CD14-positive monocyte (primary cell): ENCODE data around the gene TAF5L. TPM values are rescaled to one million over a fixed set of nuclear protein-coding genes. Genes with fewer than 3 reads are reported as not detected.

Experiments
- DNase-seq, 3 donors: peaks; one replicate each; pipeline ENCODE4 v3.0.0-alpha.2; 2011 to 2022
- H2AFZ ChIP-seq: 2 replicates; pipeline ENCODE4 v1.6.0; 2012; ENCODE audit warnings: mild to moderate bottlenecking, low read depth, low read length, inconsistent platforms; ENCODE audit not compliant: insufficient read depth, poor library complexity, severe bottlenecking
- H3K27ac ChIP-seq, 2 donors: 1 replicate in 1 of 2; 2 replicates in 1 of 2; pipeline ENCODE4 v1.5.1; 2012 to 2013; ENCODE audit warnings: low read length in 2 of 2, control low read depth in 1 of 2, inconsistent platforms in 1 of 2, low read depth in 1 of 2, mild to moderate bottlenecking in 1 of 2
- H3K27me3 ChIP-seq, 2 donors: one replicate each; pipeline versions ENCODE4 v1.6.0 to v1.6.1; 2011 to 2013; ENCODE audit warnings: low read length in 2 of 2; ENCODE audit not compliant: control insufficient read depth in 2 of 2, insufficient read depth in 2 of 2
- H3K36me3 ChIP-seq, 2 donors: replicated peaks in 1 of 2; 1 replicate in 1 of 2; 2 replicates in 1 of 2; pipeline versions ENCODE4 v1.5.1 to v1.6.1; 2012 to 2013; ENCODE audit warnings: low read length in 2 of 2, control low read depth in 1 of 2, inconsistent platforms in 1 of 2, mild to moderate bottlenecking in 1 of 2; ENCODE audit not compliant: insufficient read depth in 2 of 2, control insufficient read depth in 1 of 2
- H3K4me1 ChIP-seq, 2 donors: 1 replicate in 1 of 2; 2 replicates in 1 of 2; pipeline versions ENCODE4 v1.5.1 to v1.6.1; 2012 to 2013; ENCODE audit warnings: low read length in 2 of 2, control low read depth in 1 of 2, inconsistent platforms in 1 of 2, mild to moderate bottlenecking in 1 of 2, moderate library complexity in 1 of 2; ENCODE audit not compliant: insufficient read depth in 2 of 2, control insufficient read depth in 1 of 2
- H3K4me2 ChIP-seq: replicated peaks from 2 replicates; pipeline ENCODE3; 2012; ENCODE audit warnings: low read length, moderate library complexity, mild to moderate bottlenecking; ENCODE audit not compliant: poor library complexity, severe bottlenecking; ENCODE audit errors: extremely low read depth
- H3K4me3 ChIP-seq, 3 experiments: fragments of 200-600 bp in 1 of 3; sonication (generic) in 1 of 3; replicated peaks in 1 of 3; 1 replicate in 2 of 3; 2 replicates in 1 of 3; pipeline ENCODE4 v1.5.1; 2011 to 2013; ENCODE audit warnings: low read length in 3 of 3, mild to moderate bottlenecking in 3 of 3, control low read depth in 2 of 3, low read depth in 2 of 3, inconsistent platforms in 1 of 3, moderate library complexity in 1 of 3
- H3K79me2 ChIP-seq: 2 replicates; pipeline ENCODE4 v1.6.0; 2012; ENCODE audit warnings: mild to moderate bottlenecking, control low read depth, inconsistent platforms, low read length, moderate library complexity; ENCODE audit not compliant: insufficient read depth
- H3K9ac ChIP-seq: 2 replicates; pipeline ENCODE4 v1.6.0; 2017; ENCODE audit warnings: low read length, mild to moderate bottlenecking; ENCODE audit not compliant: insufficient read depth, poor library complexity, severe bottlenecking
- H3K9me3 ChIP-seq, 2 donors: replicated peaks in 1 of 2; 1 replicate in 1 of 2; 2 replicates in 1 of 2; pipeline versions ENCODE4 v1.5.1 to v1.6.1; 2012 to 2013; ENCODE audit warnings: low read length in 2 of 2, control low read depth in 1 of 2; ENCODE audit not compliant: control insufficient read depth in 1 of 2, insufficient read depth in 1 of 2
- H4K20me1 ChIP-seq: 2 replicates; pipeline ENCODE4 v1.6.0; 2012; ENCODE audit warnings: mild to moderate bottlenecking, low read length, control low read depth, moderate library complexity; ENCODE audit not compliant: insufficient read depth
- H3K27ac Mint-ChIP-seq, 7 donors: one replicate each; pipeline ENCODE4 v1.8.0; 2020; ENCODE audit warnings: mild to moderate bottlenecking in 7 of 7, mixed read lengths in 7 of 7, moderate library complexity in 6 of 7, inconsistent platforms in 2 of 7
- H3K27me3 Mint-ChIP-seq, 3 donors: one replicate each; pipeline ENCODE4 v1.8.0; 2021 to 2022; ENCODE audit warnings: low read depth in 3 of 3, mild to moderate bottlenecking in 3 of 3, mixed read lengths in 3 of 3, moderate library complexity in 3 of 3, inconsistent platforms in 1 of 3
- H3K36me3 Mint-ChIP-seq, 2 donors: one replicate each; pipeline ENCODE4 v1.8.0; 2020; ENCODE audit warnings: mixed read lengths in 2 of 2, inconsistent platforms in 1 of 2, mild to moderate bottlenecking in 1 of 2
- H3K4me1 Mint-ChIP-seq: one replicate; pipeline ENCODE4 v1.8.0; 2020; ENCODE audit warnings: mild to moderate bottlenecking, mixed read lengths
- H3K4me3 Mint-ChIP-seq, 2 donors: one replicate each; pipeline ENCODE4 v1.8.0; 2020; ENCODE audit warnings: mild to moderate bottlenecking in 2 of 2, mixed read lengths in 2 of 2, moderate library complexity in 1 of 2
- H3K9me3 Mint-ChIP-seq, 7 donors: one replicate each; pipeline ENCODE4 v1.8.0; 2020 to 2022; ENCODE audit warnings: mixed read lengths in 7 of 7, mild to moderate bottlenecking in 6 of 7, moderate library complexity in 6 of 7, inconsistent platforms in 2 of 7
- CTCF ChIP-seq: fragments of 200-600 bp; IDR thresholded peaks from one replicate; pipeline ENCODE4 v1.8.0; 2022; ENCODE audit warnings: antibody characterized with exemption, mild to moderate bottlenecking
- WGBS: methylation state at CpG from one replicate; pipeline ENCODE4 v1.1.5; 2013; ENCODE audit warnings: missing lambda C conversion rate; ENCODE audit not compliant: insufficient coverage; 5-methylcytosine and 5-hydroxymethylcytosine counted together
- intact Hi-C, 2 donors: fragments of 100-400 bp; cut with micrococcal nuclease; formaldehyde crosslinking; loops; one replicate each; pipeline versions ENCODE4 v1.15.0 to v1.15.1; 2023
- polyA plus RNA-seq, 3 donors: library from polyadenylated mRNA; depleted of rRNA in 1 of 3; unstranded in 2 of 3; stranded (reverse) in 1 of 3; fragments of 300-500 nt in 2 of 3; fragments of >200 nt in 1 of 3; fragmentation: Illumina TruSeq in 2 of 3; gene quantifications; 1 replicate in 2 of 3; 2 replicates in 1 of 3; pipeline ENCODE4 v1.2.3, GENCODE V29; 2012 to 2021

Gene TAF5L
- polyA plus RNA-seq, 3 donors: 3.8 to 15.4 (median 4.9) TPM

DNA sequence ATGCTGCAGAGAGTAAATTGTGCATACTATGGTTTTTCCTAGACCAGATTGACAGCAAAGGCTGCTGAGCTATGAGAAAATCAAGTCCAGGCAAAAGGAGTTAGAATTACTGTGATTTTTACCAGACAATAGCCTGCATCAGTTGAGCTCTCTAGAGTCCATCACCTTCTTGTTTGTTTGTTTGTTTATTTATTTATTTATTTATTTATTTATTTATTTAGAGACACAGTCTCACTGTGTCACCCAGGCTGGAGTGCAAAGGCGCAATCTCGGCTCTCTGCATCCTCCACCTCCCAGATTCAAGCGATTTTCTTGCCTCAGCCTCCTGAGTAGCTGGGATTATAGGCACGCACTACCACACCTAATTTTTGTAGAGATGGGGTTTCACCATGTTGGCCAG lies 43.2 kb downstream of the TAF5L start:
- no peak for DNase-seq
- no peak overlapping the region for H3K9ac ChIP-seq
- Mint-ChIP-seq H3K27me3 (no peaks in the 10 kb centered on the region), H3K27ac (no peak overlapping the region), H3K9me3 (peaks cover 0 to 2% (median 0%) of the 10 kb centered on the region in 7 donors), H3K4me1 (peaks cover 34% of the 10 kb centered on the region), H3K36me3 (no peaks in the 10 kb centered on the region), H3K4me3 (no peak overlapping the region)
- H3K36me3 ChIP-seq: no peaks in the 10 kb centered on the region
- no peaks in the 10 kb centered on the region for H4K20me1 ChIP-seq
- H3K9me3 ChIP-seq: no peaks in the 10 kb centered on the region
- peaks cover 31 to 40% of the 10 kb centered on the region in 2 donors for H3K4me1 ChIP-seq
- H3K4me3 ChIP-seq: no peak overlapping the region
- TF ChIP-seq CTCF: no peak
- no peaks in the 10 kb centered on the region for H3K27me3 ChIP-seq
- no peaks in the 10 kb centered on the region for H3K79me2 ChIP-seq
- no CpG with 5 or more reads among the region's 4 CpGs for WGBS
- H3K27ac ChIP-seq: peak overlapping the region in 1 of 2 donors; percentile 72
- intact Hi-C loops: no loop called here
- peak overlapping the region; percentile 77 for H3K4me2 ChIP-seq
- H2AFZ ChIP-seq: no peak overlapping the region

- Mint-ChIP-seq H3K4me1 (peaks cover 31% of the 10 kb centered on the region), H3K27me3 (no peaks in the 10 kb centered on the region), H3K36me3 (no peaks in the 10 kb centered on the region), H3K27ac (peak overlapping the region; percentile 30 to 86 (median 79)), H3K4me3 (peak overlapping the region; percentile 77 to 94), H3K9me3 (peaks cover 0 to 2% (median 0%) of the 10 kb centered on the region in 7 donors)
- Histone ChIP-seq H4K20me1 (no peaks in the 10 kb centered on the region), H2AFZ (peak overlapping the region; percentile 82), H3K27me3 (no peaks in the 10 kb centered on the region), H3K9me3 (no peaks in the 10 kb centered on the region), H3K4me1 (peaks cover 31 to 40% of the 10 kb centered on the region in 2 donors), H3K9ac (peak overlapping the region; percentile 43), H3K36me3 (no peaks in the 10 kb centered on the region), H3K27ac (peak overlapping the region in 1 of 2 donors; percentile 72), H3K4me3 (peak overlapping the region; percentile 3 to 70 (median 21)), H3K79me2 (no peaks in the 10 kb centered on the region), H3K4me2 (peak overlapping the region; percentile 77)
- no peak for TF ChIP-seq CTCF
- DNase-seq: peak; percentile 34 to 40 (median 37)
- intact Hi-C loops: no loop called here
- 30% methylated on average over 9 of the region's 11 CpGs for WGBS
Observed at GRCh38 chr1:229582011-229582694, 43.8 kb downstream of the TAF5L start.
